ENCODE results near the gene FHOD3.
"Not testable (repeated sequence)": the region's sequence is repeated elsewhere in the genome, so short reads cannot be mapped to it uniquely, and the experiment has no call there.

DNA sequence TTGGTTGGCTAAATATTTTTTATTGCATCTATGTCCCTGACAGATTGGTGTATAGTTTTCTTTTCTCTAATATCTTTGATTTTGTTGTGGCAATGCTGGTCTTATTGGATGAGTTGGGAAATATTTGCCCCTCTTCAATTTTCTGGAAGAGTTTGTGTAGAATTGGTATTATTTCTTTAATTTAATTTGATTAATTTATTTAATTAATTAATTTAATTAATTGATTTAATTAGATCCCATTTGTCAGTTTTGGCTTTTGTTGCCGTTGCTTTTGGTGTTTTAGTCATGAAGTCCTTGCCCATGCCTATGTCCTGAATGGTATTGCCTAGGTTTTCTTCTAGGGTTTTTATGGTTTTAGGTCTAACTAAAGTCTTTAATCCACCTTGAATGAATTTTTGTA lies 253.8 kb downstream of the FHOD3 start:
- not testable (repeated sequence) for TF ChIP-seq CTCF (IDR thresholded peaks at IDR 0.05; ENCODE audit: insufficient read depth, low read length); GABPA (IDR thresholded peaks at IDR 0.05; ENCODE audit: low read depth); POLR2AphosphoS5 (IDR thresholded peaks at IDR 0.05; ENCODE audit: low read depth); REST (IDR thresholded peaks at IDR 0.05; ENCODE audit: insufficient replicate concordance, low read depth); SPI1 (IDR thresholded peaks at IDR 0.05; ENCODE audit: borderline replicate concordance, low read depth)
